Limb (tissue), 2 donors: ENCODE results near the gene THRB.

ENCODE experiments used
- DNase-seq, 2 donors: peaks; one replicate each; pipeline ENCODE4 v3.0.0-alpha.2; 2016; ENCODE audit errors: extremely low spot score in 2 of 2

The THRB gene

GRCh38 chr3:24512564-24513197 lies 18.0 kb upstream of the THRB start:
- no peak for DNase-seq

GRCh38 chr3:24510030-24510648 lies 15.5 kb upstream of the THRB start:
- no peak for DNase-seq

GRCh38 chr3:24508423-24508839 lies 13.8 kb upstream of the THRB start:
- DNase-seq, result no peak

GRCh38 chr3:24507776-24508422 lies 13.2 kb upstream of the THRB start:
- DNase-seq, result no peak

DNA sequence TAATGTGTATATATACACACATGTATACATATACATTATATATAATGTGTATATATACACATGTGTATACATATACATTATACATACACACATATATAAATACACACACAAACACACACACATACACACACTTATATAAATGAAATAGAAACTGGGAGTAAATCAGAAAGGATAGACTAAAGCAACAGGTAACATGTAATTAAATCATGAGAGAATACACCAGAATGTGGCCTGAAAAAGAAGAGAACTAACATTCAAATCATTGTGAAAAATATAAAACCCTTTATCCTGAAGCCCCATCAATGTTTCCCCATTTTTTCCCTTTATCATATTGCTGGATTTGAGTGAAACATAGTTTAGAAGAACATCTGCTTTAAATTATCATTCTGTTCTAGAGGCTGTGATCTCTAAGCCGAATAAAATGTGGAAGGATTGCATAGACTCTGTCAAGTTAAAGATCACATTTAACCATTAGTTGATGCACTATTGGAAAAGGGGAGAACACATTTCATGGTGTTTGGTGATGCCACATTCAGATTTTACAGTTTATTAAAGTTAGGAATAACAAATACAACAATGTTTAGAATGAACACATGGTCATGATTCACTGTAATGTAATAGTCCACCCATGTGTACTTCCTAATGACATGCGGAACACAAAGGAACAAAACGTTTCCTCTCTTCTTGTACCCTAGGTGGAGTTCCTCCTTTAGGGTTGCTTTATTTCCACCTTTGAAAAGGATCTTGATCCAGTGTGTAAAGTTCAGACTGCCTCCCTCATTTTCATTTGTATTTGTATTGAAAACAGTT lies 12.5 kb upstream of the THRB start:
- DNase-seq, result no peak

- peak in 1 of 2 donors; percentile 28 for DNase-seq
Measured at GRCh38 chr3:24505691-24506550, 11.3 kb upstream of the THRB start.

GRCh38 chr3:24504772-24505171 lies 10.1 kb upstream of the THRB start:
- no peak for DNase-seq

DNA sequence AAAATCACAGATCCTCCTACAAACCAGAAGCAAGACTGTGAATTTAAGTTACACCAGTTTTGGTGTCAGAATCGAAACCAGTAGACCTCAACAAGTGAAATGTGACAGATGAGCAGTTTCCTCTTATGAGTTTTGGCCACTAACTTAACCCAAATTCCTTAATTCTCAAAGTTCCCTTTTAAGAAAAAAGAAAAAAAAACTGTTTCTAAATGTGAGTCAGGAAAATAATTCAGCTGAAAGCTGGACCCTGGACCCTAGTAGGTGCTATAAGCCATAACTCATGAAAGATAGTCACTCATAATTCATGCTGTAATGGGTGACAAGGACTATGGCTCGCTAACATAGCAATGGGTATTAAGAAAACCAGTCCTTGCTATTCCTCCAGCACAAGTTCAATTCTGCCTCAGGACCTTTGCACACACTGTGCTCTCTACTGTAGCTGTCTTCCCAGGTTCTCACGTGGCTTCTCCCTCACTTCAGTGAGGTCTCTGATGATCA lies 9.0 kb upstream of the THRB start:
- no peak for DNase-seq

DNA sequence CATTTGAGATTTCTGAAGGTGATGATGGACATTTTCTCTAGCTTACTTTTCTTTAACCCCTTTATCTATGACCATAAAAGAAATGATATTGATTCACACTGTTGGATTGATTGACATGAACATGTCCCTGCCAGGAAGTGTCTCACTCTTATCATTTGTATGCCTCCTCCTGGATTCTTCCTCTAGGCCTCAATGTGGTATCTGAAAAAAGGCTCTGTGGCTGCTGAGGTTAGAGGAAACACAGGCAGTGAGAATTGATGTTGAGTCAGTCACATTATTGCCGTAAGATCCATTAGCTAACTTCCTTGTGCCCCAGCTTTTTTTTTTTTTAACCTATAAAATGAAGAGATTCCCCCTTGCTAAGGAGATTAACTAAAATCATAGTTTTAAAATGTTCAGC lies 8.0 kb upstream of the THRB start:
- DNase-seq, result no peak

DNA sequence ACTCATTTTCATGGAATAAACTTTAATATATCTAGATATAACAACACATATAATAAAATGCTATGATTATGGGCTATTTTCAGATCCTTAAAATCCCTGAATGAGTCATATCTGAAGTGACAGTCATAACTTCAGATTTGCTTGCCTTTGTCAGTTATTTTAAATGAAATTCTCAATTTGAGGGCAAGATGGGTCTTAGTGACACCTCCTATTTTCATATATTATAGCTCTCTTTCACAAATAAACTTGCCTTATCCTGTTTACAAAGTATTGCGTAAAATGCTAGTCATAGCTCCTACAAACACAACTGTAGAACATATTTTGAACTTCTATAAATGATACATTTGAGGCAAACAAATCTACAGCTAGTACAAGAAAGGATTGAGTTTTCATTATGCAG lies 6.2 kb upstream of the THRB start:
- DNase-seq, result no peak

- DNase-seq, result no peak
Measured at GRCh38 chr3:24499991-24500390, 5.3 kb upstream of the THRB start.

DNA sequence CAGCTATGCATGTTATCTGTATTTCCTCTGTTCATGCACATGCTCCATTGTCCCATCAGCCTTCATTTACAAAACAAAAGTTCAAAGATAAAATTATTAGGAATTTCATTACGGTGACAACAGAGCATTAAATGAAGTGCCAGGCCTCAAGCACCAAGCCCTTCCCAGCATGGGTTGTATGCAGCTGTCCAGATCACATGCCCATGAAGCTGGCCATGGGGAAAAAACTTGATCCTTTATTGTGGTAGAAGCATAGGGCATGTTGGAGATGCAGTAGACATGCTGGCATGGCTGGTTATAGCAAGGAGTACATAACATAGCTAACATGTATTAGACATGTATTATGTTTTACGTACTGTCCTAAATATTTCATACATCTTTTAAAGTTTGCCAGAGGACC lies 4.1 kb upstream of the THRB start:
- DNase-seq, result no peak

- DNase-seq, result no peak
Measured at GRCh38 chr3:24498391-24498790, 3.7 kb upstream of the THRB start.

DNA sequence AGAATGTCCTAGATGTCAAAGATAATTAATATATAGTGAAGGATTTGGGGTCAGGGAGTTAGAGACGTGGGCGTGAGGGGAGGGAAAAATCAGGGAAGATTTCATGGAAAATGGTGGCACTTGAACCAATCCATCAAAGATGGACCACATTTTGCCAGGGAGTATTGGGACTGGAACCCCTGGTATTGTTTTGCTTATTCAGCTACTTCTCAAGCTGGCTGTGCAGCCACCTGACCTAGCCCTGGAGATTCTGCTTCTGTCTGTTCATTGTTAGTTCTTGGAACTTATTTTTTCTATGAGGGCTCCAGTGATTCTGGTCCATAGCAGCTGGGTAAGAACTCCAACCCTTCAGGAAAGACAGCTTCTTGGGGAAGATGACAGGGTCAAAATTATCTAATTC lies 3.3 kb upstream of the THRB start:
- DNase-seq, result no peak

DNA sequence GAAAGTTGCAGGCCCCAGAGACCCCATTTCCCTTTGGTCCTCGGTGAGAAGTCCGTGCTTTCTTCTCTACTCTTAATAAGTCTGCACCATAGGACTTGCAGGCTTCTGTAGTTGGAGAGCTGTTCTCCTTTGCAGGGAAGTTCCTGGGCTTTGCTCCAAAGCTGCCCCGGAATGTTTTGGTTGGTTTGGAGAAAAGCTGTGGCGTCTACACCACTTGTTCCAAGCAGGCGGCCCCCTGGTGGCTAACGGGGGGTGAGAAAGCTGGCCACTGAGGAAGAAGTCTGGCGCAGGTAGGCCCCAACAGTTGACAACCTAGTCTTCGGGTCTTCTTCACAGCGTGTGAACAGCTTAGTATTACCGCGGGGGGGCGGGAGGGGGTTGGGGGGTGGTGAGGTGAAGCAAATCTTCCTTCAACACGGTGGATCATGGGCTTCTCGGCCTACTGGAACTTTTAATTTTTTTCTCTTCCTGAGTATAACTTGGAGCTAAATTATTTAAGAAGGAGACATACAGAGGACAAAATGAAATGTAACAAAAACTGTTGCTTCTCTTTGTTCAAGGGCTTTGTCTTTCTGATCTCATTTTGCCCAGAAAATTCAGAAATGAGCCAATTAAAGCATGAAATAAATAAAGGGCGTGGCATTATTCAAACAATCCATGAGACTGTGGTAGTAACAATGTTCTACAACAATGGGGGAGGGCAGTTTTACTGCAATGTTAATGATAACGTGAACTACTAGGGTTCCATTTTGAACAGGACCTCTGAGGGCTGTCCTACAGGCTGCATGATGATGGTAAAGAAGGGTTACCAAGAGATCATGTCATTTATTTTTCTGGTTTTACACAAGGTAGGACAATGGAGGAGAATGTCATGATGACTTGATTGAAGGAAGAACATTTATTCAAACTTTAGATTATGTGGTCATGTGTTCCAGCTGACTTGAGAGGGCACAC lies 2.2 kb upstream of the THRB start:
- DNase-seq, result peak; percentile 47 to 77

GRCh38 chr3:24495326-24495994 lies 810 bp upstream of the THRB start:
- peak in 1 of 2 donors; percentile 76 for DNase-seq

DNA sequence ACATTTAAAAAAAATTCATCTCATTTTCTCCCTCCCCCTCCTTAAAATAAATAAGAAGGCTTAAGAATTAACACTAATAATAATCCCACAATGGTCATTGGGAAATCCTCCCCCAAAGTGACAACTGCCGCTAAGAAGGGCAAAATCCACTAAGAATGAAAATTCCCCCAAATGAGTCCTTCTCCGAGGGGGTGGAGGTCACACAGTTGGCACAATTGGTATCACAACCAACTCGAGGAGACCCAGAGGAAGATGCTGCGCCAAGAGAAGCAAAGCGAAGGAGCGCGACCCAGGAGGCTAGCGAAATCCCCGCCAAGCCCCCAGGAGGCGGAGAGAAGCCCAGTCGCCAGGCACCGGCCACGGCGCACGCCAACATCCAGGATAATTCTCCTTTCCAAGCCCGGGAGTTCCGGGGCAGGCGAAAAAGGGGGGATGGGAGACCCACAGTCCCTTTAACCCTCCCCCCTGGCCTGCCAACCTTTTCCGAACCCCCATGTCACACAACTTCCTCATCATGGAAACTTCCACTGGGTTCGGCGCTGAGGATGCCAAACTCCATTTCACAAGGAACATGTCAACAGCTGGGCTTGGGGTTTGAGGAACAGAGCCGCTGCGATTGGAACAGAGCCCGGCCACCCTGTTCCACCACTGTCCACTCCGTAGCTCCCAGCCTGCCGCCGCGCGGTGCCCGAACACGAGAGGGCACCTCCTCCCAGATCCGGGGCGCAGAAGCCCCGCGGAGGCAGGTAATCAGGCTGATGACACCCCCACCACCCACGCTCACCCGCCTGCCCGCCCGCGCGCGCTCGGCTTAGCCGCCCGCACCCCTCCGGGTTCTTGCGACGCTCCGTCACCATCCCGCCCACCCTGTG lies 668 bp downstream of the THRB start:
- DNase-seq, result peak; percentile 30 to 71

DNA sequence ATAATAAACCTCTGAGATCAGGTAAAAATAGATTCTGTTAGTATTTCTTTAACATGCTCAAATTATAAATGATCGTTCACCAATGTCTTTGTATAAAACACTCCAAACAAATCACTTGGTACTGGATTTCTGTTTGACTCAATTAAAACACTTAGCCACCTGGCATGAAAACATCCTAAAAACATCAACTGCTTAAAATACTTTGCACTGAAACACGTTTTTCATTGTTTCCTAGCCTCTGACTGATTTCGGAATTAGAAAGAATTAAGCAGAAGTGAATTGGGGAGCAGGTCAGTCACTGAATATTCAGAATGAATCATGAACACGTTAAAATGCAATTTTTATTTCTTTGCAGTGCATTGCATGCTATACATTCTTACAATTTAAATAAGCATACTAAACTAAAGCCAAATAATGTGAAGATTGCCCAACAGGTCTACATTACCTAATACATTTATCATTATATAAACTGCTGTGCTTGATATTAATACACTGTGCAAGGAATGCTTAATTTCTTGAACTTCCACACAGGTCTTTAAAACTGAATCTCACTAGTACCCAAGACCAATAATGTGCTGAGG lies 1.6 kb downstream of the THRB start:
- DNase-seq, result no peak
